ENCODE measurements around the gene ATP5F1E.

The ATP5F1E gene

GRCh38 chr20:59004763-59005522 lies 27.2 kb downstream of the ATP5F1E start:
- DNase-seq = peak; percentile 55

- no peak for DNase-seq
Observed at GRCh38 chr20:59004493-59004762, 27.7 kb downstream of the ATP5F1E start.

- DNase-seq = no peak
Observed at GRCh38 chr20:59003836-59004492, 28.2 kb downstream of the ATP5F1E start.

- DNase-seq = no peak
Observed at GRCh38 chr20:59002874-59003399, 29.2 kb downstream of the ATP5F1E start.

- DNase-seq = no peak
Observed at GRCh38 chr20:59002388-59002787, 29.7 kb downstream of the ATP5F1E start.

- DNase-seq = no peak
Observed at GRCh38 chr20:59001449-59002171, 30.5 kb downstream of the ATP5F1E start.

- DNase-seq = no peak
Observed at GRCh38 chr20:59001068-59001448, 31.1 kb downstream of the ATP5F1E start.

- DNase-seq = no peak
Observed at GRCh38 chr20:59000326-59000725, 31.8 kb downstream of the ATP5F1E start.

GRCh38 chr20:58998656-58999055 lies 33.5 kb downstream of the ATP5F1E start:
- DNase-seq = no peak

- no peak for DNase-seq
Observed at GRCh38 chr20:58997141-58997770, 34.9 kb downstream of the ATP5F1E start.

- DNase-seq = no peak
Observed at GRCh38 chr20:58996226-58996611, 35.9 kb downstream of the ATP5F1E start.

- DNase-seq = no peak
Observed at GRCh38 chr20:58995461-58996225, 36.5 kb downstream of the ATP5F1E start.

GRCh38 chr20:58994390-58995159 lies 37.6 kb downstream of the ATP5F1E start:
- DNase-seq = no peak

- no peak for DNase-seq
Observed at GRCh38 chr20:58993332-58994248, 38.5 kb downstream of the ATP5F1E start.

GRCh38 chr20:58992911-58993310 lies 39.2 kb downstream of the ATP5F1E start:
- DNase-seq = no peak

GRCh38 chr20:58991715-58992114 lies 40.4 kb downstream of the ATP5F1E start:
- DNase-seq = no peak

GRCh38 chr20:58990651-58991445 lies 41.3 kb downstream of the ATP5F1E start:
- DNase-seq = no peak

- DNase-seq = no peak
Observed at GRCh38 chr20:58989196-58989595, 42.9 kb downstream of the ATP5F1E start.

GRCh38 chr20:58988565-58988882 lies 43.6 kb downstream of the ATP5F1E start:
- DNase-seq = no peak

Data from hematopoietic multipotent progenitor cell treated with erythropoietin and hydrocortisone succinate and interleukin-3 and kit ligand, for 8 days (in vitro differentiated cells).